RWPE2 (cell line): ENCODE measurements around the gene SAGE1.
"Not testable (repeated sequence)": the region's sequence is repeated elsewhere in the genome, so short reads cannot be mapped to it uniquely, and the experiment has no call there.

ENCODE experiments used
- ATAC-seq: fragments of 200-7000 bp; cut with Tn5 transposase; 3 replicates; pipeline ENCODE4 v1.9.1; 2021; ENCODE audit warnings: low read depth
- DNase-seq: peaks from one replicate; pipeline ENCODE4 v3.0.0-alpha.2; 2020; ENCODE audit warnings: low spot score
- H3K27ac ChIP-seq: fragments of 450-650 bp; 2 replicates; pipeline ENCODE4 v1.5.1; 2017; ENCODE audit warnings: mild to moderate bottlenecking; ENCODE audit not compliant: poor library complexity, severe bottlenecking
- H3K27me3 ChIP-seq: fragments of 250-450 bp; sonication (Bioruptor Pico); 2 replicates; pipeline ENCODE4 v1.5.1; 2021; ENCODE audit warnings: mild to moderate bottlenecking, moderate library complexity; ENCODE audit not compliant: insufficient read depth, poor library complexity, severe bottlenecking
- H3K36me3 ChIP-seq: fragments of 250-450 bp; sonication (Bioruptor Pico); 2 replicates; pipeline ENCODE4 v1.5.1; 2020; ENCODE audit warnings: low read depth, mild to moderate bottlenecking, moderate library complexity
- H3K4me1 ChIP-seq: fragments of 250-450 bp; sonication (Bioruptor Pico); 2 replicates; pipeline ENCODE4 v1.5.1; 2021; ENCODE audit warnings: mild to moderate bottlenecking, moderate library complexity; ENCODE audit not compliant: insufficient read depth, poor library complexity, severe bottlenecking
- H3K4me3 ChIP-seq: fragments of 250-450 bp; sonication (Bioruptor Pico); 2 replicates; pipeline ENCODE4 v1.5.1; 2021; ENCODE audit warnings: mild to moderate bottlenecking, moderate library complexity; ENCODE audit not compliant: severe bottlenecking
- H3K9me3 ChIP-seq: fragments of 250-450 bp; sonication (Bioruptor Pico); 2 replicates; pipeline ENCODE4 v1.5.1; 2021; ENCODE audit warnings: mild to moderate bottlenecking, moderate library complexity; ENCODE audit not compliant: severe bottlenecking
- TF ChIP-seq, protein P1 (sequence below): fragments of 450-650 bp; IDR thresholded peaks from one replicate; pipeline ENCODE4 v1.5.1; 2017; ENCODE audit warnings: mild to moderate bottlenecking, moderate library complexity; ENCODE audit not compliant: poor library complexity, severe bottlenecking

SAGE1 gene, protein sequence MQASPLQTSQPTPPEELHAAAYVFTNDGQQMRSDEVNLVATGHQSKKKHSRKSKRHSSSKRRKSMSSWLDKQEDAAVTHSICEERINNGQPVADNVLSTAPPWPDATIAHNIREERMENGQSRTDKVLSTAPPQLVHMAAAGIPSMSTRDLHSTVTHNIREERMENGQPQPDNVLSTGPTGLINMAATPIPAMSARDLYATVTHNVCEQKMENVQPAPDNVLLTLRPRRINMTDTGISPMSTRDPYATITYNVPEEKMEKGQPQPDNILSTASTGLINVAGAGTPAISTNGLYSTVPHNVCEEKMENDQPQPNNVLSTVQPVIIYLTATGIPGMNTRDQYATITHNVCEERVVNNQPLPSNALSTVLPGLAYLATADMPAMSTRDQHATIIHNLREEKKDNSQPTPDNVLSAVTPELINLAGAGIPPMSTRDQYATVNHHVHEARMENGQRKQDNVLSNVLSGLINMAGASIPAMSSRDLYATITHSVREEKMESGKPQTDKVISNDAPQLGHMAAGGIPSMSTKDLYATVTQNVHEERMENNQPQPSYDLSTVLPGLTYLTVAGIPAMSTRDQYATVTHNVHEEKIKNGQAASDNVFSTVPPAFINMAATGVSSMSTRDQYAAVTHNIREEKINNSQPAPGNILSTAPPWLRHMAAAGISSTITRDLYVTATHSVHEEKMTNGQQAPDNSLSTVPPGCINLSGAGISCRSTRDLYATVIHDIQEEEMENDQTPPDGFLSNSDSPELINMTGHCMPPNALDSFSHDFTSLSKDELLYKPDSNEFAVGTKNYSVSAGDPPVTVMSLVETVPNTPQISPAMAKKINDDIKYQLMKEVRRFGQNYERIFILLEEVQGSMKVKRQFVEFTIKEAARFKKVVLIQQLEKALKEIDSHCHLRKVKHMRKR

DNA sequence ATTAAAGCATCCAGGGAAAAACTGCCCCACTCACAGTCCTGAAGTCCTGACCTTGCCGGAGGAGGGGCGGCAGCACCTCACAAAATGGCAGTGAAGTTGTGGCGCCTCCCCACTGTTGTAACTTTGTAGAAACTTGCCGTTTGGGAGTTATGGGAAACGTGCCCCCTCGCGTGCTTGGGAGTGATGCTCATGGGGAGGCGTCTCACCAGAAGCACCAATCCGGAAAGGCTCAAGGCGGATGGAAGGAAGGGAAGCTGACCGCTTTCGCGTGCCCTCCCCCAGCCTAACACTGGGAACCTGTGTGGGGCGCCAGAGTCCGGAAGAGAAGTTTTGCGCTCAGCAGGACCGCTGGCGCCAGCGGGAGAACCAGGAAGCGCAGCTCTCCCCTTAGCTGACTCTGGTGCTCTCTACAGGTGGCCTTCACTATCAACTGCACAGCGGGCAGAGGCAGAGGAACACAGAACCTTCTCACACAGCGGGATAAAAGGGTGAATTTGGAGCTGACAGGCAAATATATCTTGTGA lies at the start of gene SAGE1, which contains the start of gene CT45A10:
Gene SAGE1 (plus strand): TSS at position 423 of the 524 bp plus-strand sequence. CDS start 2,527 bp downstream, outside the sequence.
Gene CT45A10 (minus strand): TSS at position 151 of the 524 bp plus-strand sequence. CDS start 8,100 bp downstream, outside the sequence.
- TF ChIP-seq, protein P1, sequence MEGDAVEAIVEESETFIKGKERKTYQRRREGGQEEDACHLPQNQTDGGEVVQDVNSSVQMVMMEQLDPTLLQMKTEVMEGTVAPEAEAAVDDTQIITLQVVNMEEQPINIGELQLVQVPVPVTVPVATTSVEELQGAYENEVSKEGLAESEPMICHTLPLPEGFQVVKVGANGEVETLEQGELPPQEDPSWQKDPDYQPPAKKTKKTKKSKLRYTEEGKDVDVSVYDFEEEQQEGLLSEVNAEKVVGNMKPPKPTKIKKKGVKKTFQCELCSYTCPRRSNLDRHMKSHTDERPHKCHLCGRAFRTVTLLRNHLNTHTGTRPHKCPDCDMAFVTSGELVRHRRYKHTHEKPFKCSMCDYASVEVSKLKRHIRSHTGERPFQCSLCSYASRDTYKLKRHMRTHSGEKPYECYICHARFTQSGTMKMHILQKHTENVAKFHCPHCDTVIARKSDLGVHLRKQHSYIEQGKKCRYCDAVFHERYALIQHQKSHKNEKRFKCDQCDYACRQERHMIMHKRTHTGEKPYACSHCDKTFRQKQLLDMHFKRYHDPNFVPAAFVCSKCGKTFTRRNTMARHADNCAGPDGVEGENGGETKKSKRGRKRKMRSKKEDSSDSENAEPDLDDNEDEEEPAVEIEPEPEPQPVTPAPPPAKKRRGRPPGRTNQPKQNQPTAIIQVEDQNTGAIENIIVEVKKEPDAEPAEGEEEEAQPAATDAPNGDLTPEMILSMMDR, result no peak
- no peaks in the 10 kb centered on the region for H3K27me3 ChIP-seq
- H3K4me1 ChIP-seq, result no peaks in the 10 kb centered on the region
- no peak for DNase-seq
- H3K36me3 ChIP-seq, result no peaks in the 10 kb centered on the region
- H3K9me3 ChIP-seq, result no peaks in the 10 kb centered on the region
- H3K4me3 ChIP-seq, result no peak within 1 kb of the TSS
- ATAC-seq, result no peak
- no peak within 1 kb of the TSS for H3K27ac ChIP-seq

DNA sequence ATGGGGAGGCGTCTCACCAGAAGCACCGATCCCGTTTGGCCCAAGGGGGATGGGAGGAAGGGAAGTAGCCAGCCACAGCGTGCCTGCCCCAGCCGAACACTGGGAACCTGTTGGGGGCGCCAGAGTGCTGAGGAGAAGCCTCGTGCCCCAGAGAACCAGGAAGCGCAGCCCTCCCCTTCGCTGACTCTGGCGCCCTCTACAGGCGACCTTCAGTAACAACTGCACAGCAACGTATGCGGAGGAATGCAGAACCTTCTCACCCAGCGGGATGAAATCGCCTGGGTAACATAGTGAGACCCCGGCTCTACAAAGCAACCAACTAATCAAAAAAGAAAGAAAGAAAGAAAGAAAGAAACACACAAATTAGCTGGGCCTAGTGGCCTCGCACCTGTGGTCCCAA lies 39.1 kb upstream of the SAGE1 start, which contains the start of gene CT45A8:
Gene CT45A8 (minus strand): TSS at position 101 of the 400 bp plus-strand sequence. CDS start 3,755 bp downstream, outside the sequence.
- not testable (repeated sequence) for ATAC-seq, H3K9me3 ChIP-seq, DNase-seq, H3K36me3 ChIP-seq, H3K4me3 ChIP-seq, H3K4me1 ChIP-seq, H3K27me3 ChIP-seq, H3K27ac ChIP-seq

DNA sequence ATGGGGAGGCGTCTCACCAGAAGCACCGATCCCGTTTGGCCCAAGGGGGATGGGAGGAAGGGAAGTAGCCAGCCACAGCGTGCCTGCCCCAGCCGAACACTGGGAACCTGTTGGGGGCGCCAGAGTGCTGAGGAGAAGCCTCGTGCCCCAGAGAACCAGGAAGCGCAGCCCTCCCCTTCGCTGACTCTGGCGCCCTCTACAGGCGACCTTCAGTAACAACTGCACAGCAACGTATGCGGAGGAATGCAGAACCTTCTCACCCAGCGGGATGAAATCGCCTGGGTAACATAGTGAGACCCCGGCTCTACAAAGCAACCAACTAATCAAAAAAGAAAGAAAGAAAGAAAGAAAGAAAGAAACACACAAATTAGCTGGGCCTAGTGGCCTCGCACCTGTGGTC lies 21.8 kb upstream of the SAGE1 start, which contains the start of gene CT45A9:
Gene CT45A9 (minus strand): TSS at position 101 of the 400 bp plus-strand sequence. CDS start 3,751 bp downstream, outside the sequence.
- H3K4me1 ChIP-seq, H3K27ac ChIP-seq, ATAC-seq, H3K36me3 ChIP-seq, H3K9me3 ChIP-seq, H3K27me3 ChIP-seq, DNase-seq, H3K4me3 ChIP-seq: not testable (repeated sequence)

DNA sequence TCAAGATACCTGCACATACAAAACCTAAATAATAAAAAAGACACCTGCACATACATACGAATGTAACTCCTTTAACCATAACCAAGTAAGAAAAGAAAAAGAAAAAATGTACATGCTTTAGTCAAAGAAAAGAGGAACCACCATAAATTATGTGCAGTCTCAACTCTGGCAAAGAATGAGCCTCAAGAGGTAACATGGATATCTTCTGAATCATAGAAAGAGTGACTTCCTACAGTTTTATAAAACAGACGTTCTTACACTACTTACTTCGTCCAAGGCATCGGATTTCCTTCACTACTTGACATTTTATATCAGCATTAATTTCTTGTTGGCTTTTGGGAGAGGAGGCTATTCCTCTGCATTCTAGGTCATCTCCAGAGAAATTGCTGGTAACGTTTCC lies 10.8 kb upstream of the SAGE1 start:
- H3K36me3 ChIP-seq, H3K27ac ChIP-seq, H3K4me3 ChIP-seq, DNase-seq, H3K27me3 ChIP-seq, H3K9me3 ChIP-seq, ATAC-seq, H3K4me1 ChIP-seq: not testable (repeated sequence)

DNA sequence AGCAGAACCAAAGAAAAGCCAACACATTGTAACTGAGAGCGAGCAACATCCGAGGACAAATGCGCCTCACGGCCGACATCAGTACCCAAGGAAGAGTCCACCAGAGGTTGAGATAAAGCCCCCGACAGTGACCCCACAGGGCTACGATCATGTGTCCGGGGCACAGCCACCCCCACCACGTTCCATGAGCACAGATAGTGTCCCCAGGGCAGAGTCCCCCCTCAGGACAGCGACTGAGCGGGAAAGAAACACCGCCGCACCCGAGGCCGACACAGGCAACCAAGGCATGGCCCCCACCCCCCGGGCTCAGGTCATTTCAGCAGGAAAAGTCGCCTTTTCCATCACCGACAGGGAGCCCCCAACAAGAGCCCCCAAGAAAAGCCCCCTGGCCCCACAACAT lies 5.3 kb upstream of the SAGE1 start:
- not testable (repeated sequence) for H3K27me3 ChIP-seq, DNase-seq, H3K9me3 ChIP-seq, H3K36me3 ChIP-seq, H3K27ac ChIP-seq, ATAC-seq, H3K4me3 ChIP-seq, H3K4me1 ChIP-seq

DNA sequence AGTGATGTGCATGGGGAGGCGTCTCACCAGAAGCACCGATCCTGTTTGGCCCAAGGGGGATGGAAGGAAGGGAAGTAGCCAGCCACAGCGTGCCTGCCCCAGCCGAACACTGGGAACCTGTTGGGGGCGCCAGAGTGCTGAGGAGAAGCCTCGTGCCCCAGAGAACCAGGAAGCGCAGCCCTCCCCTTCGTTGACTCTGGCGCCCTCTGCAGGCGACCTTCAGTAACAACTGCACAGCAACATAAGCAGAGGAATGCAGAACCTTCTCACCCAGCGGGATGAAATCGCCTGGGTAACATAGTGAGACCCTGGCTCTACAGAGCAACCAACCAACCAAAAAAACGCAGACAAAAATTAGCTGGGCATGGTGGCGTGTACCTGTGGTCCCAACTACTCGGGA lies 4.5 kb upstream of the SAGE1 start:
- H3K9me3 ChIP-seq, H3K4me1 ChIP-seq, H3K4me3 ChIP-seq, H3K36me3 ChIP-seq, H3K27ac ChIP-seq, H3K27me3 ChIP-seq, ATAC-seq, DNase-seq: not testable (repeated sequence)
